SKM-1 (cell line): ENCODE data around the gene NLRP13.

Source experiments
- DNase-seq: peaks from one replicate; lab custom pipeline; 2025; ENCODE audit not compliant: unreplicated experiment; lab: John Stamatoyannopoulos, UW

NLRP13 gene

DNA sequence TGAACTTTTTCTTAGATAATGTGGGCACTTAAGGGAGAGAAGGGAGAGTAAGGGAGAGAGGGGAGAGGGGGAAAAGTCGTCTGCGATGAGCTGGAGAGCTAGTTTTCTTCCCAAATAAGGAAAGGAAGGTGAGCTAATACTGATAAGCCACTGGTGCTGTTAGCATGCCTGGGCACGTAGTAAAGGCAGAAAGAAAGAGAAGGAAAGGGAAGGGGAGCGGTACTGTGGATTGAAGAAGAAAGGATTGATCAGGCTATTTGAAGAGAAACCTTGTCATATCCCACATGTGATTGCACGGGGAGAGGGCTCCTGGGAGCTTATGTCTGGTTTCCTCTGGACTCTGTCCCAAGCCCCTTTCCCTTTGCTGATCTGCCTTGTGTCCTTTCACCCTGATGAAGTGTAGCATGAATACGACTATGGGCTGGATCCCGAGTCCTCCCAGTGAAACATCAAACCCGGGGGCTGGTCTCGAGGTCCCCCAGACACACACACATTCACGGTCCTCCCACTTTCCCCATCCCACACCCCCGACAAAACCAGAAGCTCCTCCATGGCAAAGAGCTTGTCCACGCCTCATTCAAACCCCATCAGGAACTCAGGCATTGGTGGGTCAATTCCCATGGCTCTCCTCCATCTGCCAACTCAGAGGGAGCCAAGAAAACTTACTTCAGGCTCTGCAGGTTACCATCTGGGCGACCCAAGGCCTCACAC lies 30.6 kb downstream of the NLRP13 start:
- DNase-seq: no peak

DNA sequence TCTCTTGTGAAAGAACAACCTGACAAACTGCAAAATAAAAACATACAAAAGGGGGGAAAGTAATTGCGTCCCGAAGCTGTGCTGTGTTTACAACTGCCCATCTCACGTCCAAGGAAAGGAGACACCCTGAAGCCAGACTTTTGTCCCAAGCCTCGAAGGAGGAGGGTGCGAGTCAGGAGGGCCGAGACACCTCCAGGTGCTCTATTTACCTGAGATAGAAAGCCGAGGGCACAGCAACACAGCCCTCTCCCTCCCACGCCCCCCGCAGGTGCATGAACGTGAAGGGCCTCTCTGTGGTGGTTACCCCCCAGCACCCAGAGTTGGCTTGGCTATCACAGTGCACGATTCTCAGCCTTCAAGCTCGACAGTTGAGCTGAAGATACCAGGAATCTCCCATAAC lies 33.2 kb downstream of the NLRP13 start:
- DNase-seq: no peak

DNA sequence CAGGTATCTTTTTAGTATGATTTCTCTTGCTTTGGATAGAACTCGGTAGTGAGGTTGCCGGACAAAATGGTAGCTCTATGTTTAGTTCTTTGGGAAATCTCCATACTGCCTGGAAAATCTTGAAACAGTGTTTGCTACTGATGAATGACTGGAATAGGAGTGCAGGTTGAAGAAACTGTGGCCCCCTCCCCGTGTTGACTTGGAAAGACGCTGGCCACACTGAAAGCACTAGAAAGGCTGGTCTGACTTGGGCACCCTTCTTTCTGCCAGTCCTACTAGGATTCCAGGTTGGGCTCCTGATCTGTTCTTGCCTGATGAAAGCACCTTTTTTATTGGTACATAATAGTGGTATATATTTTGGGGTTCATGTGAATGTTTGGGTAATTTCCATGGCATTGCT lies 49.5 kb downstream of the NLRP13 start:
- no peak for DNase-seq

DNA sequence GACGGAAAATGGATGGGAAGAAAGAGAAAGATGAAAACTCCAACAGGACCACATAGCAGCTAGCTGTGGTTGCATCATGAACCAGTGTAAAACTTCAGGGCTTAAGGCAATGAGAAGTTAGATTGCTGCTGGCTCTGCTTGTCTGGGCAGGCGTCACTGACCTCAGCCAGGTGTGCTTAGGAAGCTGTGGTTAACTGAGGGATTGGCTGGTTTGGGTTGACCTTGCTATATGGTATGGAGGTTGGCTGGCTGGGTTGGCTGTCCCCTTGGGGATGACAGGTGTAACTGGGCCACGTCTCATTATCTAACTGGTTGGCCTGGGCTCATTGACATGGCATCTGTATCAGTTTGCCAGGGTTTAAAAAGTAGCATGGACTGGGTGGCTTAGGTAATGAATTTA lies 54.9 kb downstream of the NLRP13 start:
- DNase-seq: no peak

DNA sequence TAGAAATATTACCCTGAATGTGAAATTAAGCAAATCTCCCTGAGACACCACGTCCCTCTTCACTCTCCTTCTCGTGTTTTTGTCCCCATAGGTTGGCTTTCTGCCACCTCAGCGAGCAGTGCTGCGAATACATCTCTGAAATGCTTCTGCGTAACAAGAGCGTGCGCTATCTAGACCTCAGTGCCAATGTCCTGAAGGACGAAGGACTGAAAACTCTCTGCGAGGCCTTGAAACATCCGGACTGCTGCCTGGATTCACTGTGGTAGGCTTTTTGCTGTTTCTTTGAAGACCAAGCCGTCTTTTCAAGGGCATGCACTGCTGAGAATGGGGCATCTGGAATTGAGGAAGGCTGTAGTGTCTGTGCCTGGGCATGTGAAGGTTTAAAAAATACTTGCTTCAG lies 61.4 kb downstream of the NLRP13 start:
- DNase-seq: no peak

DNA sequence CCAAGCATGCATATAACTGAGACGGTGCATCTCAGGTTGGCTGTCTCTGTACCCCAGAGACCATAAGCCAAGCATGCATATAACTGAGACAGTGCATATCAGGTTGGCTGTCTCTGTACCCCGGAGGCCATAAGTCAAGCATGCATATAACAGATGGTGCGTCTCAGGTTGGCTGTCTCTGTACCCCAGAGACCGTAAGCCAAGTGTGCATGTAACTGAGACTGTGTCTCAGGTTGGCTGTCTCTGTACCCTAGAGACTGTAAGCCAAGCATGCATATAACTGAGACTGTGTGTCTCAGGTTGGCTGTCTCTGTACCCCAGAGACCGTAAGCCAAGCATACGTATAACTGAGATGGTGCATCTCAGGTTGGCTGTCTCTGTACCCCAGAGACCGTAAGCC lies 65.0 kb downstream of the NLRP13 start:
- DNase-seq: no peak

DNA sequence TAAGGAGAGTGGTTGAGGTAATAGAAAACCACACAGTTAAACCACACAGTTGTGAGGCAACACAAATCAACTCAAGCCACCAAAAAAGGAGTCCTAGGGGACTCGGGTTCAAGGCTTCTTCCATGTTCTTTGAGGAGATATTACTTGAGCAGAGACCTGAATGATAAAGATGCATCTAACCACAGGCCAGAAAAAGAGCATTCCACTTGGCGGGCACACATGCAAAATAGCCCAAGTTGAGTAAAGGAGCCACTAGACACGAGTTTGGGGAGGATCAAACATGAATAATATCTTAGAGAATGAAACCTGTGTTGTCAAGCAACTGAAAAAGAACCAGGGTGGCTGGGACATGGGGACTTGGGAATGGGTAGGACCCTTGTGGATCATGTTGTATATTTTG lies 65.6 kb downstream of the NLRP13 start:
- DNase-seq: no peak

DNA sequence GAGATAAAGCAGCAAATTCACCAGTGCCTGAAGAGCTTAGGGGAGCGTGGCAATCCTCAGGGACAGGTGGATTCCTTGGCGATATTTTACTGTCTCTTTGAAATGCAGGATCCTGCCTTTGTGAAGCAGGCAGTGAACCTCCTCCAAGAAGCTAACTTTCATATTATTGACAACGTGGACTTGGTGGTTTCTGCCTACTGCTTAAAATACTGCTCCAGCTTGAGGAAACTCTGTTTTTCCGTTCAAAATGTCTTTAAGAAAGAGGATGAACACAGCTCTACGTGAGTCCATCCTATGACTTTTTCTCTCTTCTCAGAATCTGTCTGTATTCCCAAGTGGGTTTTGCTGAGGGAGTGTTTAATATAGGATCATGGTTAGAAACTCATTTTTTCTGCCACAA lies 73.2 kb downstream of the NLRP13 start:
- DNase-seq: no peak

DNA sequence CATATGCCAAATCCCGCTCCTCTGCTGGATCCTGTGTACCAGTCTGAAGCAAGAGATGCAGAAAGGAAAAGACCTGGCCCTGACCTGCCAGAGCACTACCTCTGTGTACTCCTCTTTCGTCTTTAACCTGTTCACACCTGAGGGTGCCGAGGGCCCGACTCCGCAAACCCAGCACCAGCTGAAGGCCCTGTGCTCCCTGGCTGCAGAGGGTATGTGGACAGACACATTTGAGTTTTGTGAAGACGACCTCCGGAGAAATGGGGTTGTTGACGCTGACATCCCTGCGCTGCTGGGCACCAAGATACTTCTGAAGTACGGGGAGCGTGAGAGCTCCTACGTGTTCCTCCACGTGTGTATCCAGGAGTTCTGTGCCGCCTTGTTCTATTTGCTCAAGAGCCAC lies 73.7 kb downstream of the NLRP13 start:
- DNase-seq: no peak

DNA sequence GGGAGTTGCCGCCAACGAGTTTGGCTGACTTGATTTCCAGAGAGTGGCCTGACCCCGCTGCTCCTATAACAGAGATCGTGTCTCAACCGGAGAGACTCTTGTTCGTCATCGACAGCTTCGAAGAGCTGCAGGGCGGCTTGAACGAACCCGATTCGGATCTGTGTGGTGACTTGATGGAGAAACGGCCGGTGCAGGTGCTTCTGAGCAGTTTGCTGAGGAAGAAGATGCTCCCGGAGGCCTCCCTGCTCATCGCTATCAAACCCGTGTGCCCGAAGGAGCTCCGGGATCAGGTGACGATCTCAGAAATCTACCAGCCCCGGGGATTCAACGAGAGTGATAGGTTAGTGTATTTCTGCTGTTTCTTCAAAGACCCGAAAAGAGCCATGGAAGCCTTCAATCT lies 74.2 kb downstream of the NLRP13 start:
- DNase-seq: no peak

DNA sequence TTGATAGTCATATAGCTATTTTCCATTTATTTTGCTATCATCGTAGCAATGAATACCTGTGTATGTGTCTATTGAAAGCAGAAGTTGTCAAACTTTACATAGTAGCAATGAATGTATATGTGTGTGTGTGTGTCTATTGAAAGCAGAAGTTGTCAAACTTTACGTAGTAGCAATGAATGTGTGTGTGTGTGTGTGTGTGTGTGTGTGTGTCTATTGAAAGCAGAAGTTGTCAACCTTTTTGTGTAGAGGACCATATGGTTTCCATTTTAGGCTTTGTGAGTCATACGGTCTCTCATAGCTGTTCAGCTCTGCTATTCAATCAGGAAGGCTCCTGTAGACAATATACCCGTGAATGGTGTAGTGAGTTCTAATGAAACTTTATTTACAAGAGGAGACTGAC lies 75.0 kb downstream of the NLRP13 start:
- DNase-seq: no peak

DNA sequence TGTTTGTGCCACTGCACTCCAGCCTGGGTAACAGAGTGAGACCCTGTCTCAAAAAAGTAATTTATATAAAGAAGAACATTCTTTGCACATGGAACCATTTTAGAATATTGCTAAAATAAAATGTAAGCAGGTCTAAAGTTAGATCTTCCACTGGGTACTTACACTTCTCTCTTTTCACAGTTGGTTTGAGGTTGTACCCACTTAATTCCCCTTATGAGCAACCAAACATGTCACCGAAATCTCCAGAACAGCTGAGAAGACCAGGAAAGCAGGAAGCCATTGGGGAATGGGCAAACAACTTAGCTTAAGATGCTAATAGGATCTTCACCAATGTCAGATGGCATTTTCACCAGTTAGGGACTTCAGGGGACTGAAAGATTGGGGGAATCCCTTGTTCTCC lies 77.0 kb downstream of the NLRP13 start:
- no peak for DNase-seq
